ENCODE measurements around the gene CDH13. TPM values are rescaled to one million over a fixed set of nuclear protein-coding genes. Genes with fewer than 3 reads are reported as not detected.

The CDH13 gene
- total and polyA plus RNA-seq, 2 of the 8 experiments (the other 6 are each of a cell fraction or from before 2014, with no cell fraction given): 2.3 to 2.4 TPM

DNA sequence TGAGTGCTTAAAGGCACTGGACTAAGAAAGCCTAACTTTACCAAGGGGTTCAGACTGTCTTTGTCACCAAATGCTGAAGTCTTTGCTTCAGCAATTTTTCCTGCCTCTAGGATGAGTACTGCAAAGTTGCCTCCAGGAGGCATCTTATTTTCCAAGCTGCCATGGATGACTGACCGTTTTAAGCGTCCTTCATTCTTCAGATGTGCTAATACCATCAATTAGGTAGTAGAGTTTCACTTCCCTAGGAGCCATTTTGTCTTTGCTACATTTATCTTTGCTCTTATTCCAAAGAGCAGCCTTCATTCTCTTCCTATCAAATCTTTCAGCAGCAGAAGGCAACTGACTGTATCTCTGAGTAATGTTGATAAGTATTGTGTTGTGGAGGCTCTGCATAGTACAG is 440.1 kb downstream of the CDH13 start:
- no peak overlapping the region for H3K23ac ChIP-seq (ENCODE audit: insufficient read length)
- H3K14ac ChIP-seq (ENCODE audit: insufficient read length): no peak overlapping the region
- ChIA-PET POLR2A (ENCODE audit: partially characterized antibody) (no interaction called here), CTCF (ENCODE audit: partially characterized antibody) (no interaction called here)
- no peak overlapping the region for H3K4me3 ChIP-seq (ENCODE audit: extremely low read depth in 1 of 4, insufficient read depth in 2 of 4, low read depth in 3 of 4, low read length in 4 of 4)
- peaks cover 0 to 2% (median 0%) of the 10 kb centered on the region in 4 experiments; a peak in 1 of 7 replicates for H3K27me3 ChIP-seq (replicated peaks in 1 of 4; ENCODE audit: control insufficient read depth in 3 of 4, extremely low read depth in 1 of 4, insufficient read depth in 3 of 4, low read length in 3 of 4)
- no peaks in the 10 kb centered on the region for H3K79me2 ChIP-seq (ENCODE audit: control insufficient read depth in 1 of 2, insufficient read depth in 2 of 2, low read length in 2 of 2)
- no peak for DNase-seq (ENCODE audit: low read depth in 1 of 2, low spot score in 2 of 2)
- no peak overlapping the region for H2AK5ac ChIP-seq (ENCODE audit: low read depth, low read length)
- H3K56ac ChIP-seq (replicated peaks; ENCODE audit: insufficient read length, low read depth, low read length): no peak overlapping the region
- no peak overlapping the region for H2BK5ac ChIP-seq (ENCODE audit: low read depth, low read length)
- FAIRE-seq: no peak
- no peaks in the 10 kb centered on the region for H3K23me2 ChIP-seq (ENCODE audit: low read depth, low read length)
- H2BK15ac ChIP-seq (ENCODE audit: low read length): no peak overlapping the region
- no peak overlapping the region for H2BK12ac ChIP-seq (ENCODE audit: low read depth, low read length)
- no peak overlapping the region for H4K8ac ChIP-seq (ENCODE audit: extremely low read depth, insufficient read depth, low read length)
- H3K4me1 ChIP-seq (replicated peaks in 1 of 4; ENCODE audit: control insufficient read depth in 3 of 4, insufficient read depth in 4 of 4, low read length in 3 of 4): no peaks in the 10 kb centered on the region
- no peak overlapping the region for H3K9ac ChIP-seq (replicated peaks in 1 of 4; ENCODE audit: extremely low read depth in 1 of 4, low read depth in 3 of 4, low read length in 3 of 4)
- 88% methylated on average over 2 of the region's 2 CpGs; no CpG with 5 or more reads in 1 of the 2 experiments for WGBS, 2 experiments (ENCODE audit: extremely low coverage in 1 of 2, insufficient coverage in 1 of 2, insufficient read length in 1 of 2, insufficient replicate concordance in 2 of 2, low coverage in 1 of 2, low lambda C conversion rate in 2 of 2, missing lambda C conversion rate in 1 of 2)
- no peaks in the 10 kb centered on the region for H4K20me1 ChIP-seq (replicated peaks in 1 of 2; ENCODE audit: control insufficient read depth in 1 of 2, insufficient read depth in 2 of 2, low read length in 2 of 2)
- no peak overlapping the region for H3K4ac ChIP-seq (replicated peaks; ENCODE audit: insufficient read length, low read depth, low read length)
- H4K5ac ChIP-seq (ENCODE audit: insufficient read length, low read depth, low read length): no peak overlapping the region
- no peak overlapping the region for H2AFZ ChIP-seq (ENCODE audit: low read length)
- H3K9me3 ChIP-seq (ENCODE audit: insufficient read depth in 2 of 2, low read depth in 1 of 2, low read length in 1 of 2): peaks cover 14 to 21% of the 10 kb centered on the region in 2 experiments; a peak in 3 of 4 replicates
- H3K18ac ChIP-seq (ENCODE audit: extremely low read depth, low read length): no peak overlapping the region
- H4K91ac ChIP-seq (replicated peaks; ENCODE audit: insufficient read length, low read length): no peak overlapping the region
- no peaks in the 10 kb centered on the region for H3K79me1 ChIP-seq (ENCODE audit: low read depth, low read length)
- no peak overlapping the region for H2BK120ac ChIP-seq (replicated peaks; ENCODE audit: low read depth, low read length)
- no peak overlapping the region for H3K4me2 ChIP-seq (ENCODE audit: insufficient read depth in 1 of 2, low read depth in 2 of 2, low read length in 2 of 2)
- no peaks in the 10 kb centered on the region for H3K36me3 ChIP-seq (ENCODE audit: control insufficient read depth in 2 of 4, insufficient read depth in 4 of 4, low read length in 3 of 4)
- no peak overlapping the region for H2BK20ac ChIP-seq (ENCODE audit: low read length)
- H3K27ac ChIP-seq (ENCODE audit: low read depth, low read length): no peak overlapping the region
- TF ChIP-seq, protein P1, sequence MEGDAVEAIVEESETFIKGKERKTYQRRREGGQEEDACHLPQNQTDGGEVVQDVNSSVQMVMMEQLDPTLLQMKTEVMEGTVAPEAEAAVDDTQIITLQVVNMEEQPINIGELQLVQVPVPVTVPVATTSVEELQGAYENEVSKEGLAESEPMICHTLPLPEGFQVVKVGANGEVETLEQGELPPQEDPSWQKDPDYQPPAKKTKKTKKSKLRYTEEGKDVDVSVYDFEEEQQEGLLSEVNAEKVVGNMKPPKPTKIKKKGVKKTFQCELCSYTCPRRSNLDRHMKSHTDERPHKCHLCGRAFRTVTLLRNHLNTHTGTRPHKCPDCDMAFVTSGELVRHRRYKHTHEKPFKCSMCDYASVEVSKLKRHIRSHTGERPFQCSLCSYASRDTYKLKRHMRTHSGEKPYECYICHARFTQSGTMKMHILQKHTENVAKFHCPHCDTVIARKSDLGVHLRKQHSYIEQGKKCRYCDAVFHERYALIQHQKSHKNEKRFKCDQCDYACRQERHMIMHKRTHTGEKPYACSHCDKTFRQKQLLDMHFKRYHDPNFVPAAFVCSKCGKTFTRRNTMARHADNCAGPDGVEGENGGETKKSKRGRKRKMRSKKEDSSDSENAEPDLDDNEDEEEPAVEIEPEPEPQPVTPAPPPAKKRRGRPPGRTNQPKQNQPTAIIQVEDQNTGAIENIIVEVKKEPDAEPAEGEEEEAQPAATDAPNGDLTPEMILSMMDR (IDR thresholded peaks at IDR 0.05; ENCODE audit: control extremely low read depth in 1 of 3, insufficient read depth in 1 of 3, low read depth in 1 of 3, low read length in 3 of 3): no peak
- no peak for TF ChIP-seq SIRT6 (IDR thresholded peaks at IDR 0.05; ENCODE audit: low read length)
- no peak for TF ChIP-seq KDM1A (IDR thresholded peaks at IDR 0.05; ENCODE audit: borderline replicate concordance, low read length)
- TF ChIP-seq, protein P2, sequence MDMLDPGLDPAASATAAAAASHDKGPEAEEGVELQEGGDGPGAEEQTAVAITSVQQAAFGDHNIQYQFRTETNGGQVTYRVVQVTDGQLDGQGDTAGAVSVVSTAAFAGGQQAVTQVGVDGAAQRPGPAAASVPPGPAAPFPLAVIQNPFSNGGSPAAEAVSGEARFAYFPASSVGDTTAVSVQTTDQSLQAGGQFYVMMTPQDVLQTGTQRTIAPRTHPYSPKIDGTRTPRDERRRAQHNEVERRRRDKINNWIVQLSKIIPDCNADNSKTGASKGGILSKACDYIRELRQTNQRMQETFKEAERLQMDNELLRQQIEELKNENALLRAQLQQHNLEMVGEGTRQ (IDR thresholded peaks at IDR 0.05; ENCODE audit: low read length): no peak
- TF ChIP-seq SIN3A (conservative IDR thresholded peaks at IDR 0.05 in 1 of 2, IDR thresholded peaks at IDR 0.05 in 1 of 2; ENCODE audit: low read depth in 1 of 2, low read length in 2 of 2): no peak
- TF ChIP-seq YY1 (IDR thresholded peaks at IDR 0.05; ENCODE audit: low read depth, low read length): no peak
- no peak for TF ChIP-seq BRCA1 (IDR thresholded peaks at IDR 0.05; ENCODE audit: low read depth, low read length)
- no peak for TF ChIP-seq RXRA (IDR thresholded peaks at IDR 0.05; ENCODE audit: insufficient read depth, low read depth, low read length)
- TF ChIP-seq TAF7 (optimal IDR thresholded peaks at IDR 0.05; ENCODE audit: borderline replicate concordance, low read depth, low read length): no peak
- TF ChIP-seq, protein P3, sequence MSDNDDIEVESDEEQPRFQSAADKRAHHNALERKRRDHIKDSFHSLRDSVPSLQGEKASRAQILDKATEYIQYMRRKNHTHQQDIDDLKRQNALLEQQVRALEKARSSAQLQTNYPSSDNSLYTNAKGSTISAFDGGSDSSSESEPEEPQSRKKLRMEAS (IDR thresholded peaks at IDR 0.05): no peak
- no peak for TF ChIP-seq SP1 (IDR thresholded peaks at IDR 0.05; ENCODE audit: low read depth, low read length)
